Activated naive CD8-positive, alpha-beta T cell treated with anti-CD3 and anti-CD28 coated beads, Interleukin-2, amount 50 U/mL, for 16 hours (primary cell): ENCODE measurements around the gene RNU6-1.

Experiments
- DNase-seq: peaks from one replicate; pipeline ENCODE4 v3.0.0-alpha.2; 2020; ENCODE audit warnings: low read depth, low spot score

Gene RNU6-1

DNA sequence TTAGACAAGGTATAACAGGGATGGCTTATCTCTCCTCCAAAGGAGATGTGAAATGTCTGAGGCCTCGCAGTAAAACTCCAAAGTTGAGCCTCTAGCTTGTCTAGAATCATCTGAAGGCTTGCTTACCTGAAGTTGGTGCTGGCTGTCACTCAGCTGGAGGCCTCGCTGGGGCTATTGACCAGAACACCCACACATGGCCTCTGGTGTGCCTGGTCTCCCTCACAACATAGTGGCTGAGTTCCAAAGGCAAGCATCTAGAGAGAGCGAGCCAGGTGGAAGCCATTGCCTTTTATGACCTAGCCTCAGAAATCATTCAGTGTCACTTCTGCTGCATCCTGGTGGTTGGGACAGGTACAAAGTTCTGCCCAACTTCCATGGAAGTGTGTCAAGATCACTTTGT is 17.4 kb upstream of the RNU6-1 start:
- no peak for DNase-seq

DNA sequence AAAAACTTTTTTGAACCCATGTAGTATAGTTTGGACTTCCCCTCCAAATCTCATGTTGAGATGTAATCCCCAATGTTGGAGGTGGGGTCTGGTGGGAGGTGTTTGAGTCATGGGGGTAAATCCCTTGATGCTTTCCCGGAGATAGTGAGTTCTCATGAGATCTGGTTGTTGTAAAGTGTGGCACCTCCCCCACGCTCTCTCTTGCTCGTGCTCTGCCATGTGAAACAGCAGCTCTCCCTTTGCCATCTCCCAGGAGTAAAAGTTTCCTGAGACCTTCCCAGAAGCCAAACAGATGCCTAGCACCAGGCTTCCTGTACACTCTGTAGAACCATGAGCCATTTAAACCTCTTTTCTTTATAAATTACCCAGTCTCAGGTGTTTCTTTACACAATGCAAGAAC is 16.0 kb upstream of the RNU6-1 start:
- DNase-seq = no peak

DNA sequence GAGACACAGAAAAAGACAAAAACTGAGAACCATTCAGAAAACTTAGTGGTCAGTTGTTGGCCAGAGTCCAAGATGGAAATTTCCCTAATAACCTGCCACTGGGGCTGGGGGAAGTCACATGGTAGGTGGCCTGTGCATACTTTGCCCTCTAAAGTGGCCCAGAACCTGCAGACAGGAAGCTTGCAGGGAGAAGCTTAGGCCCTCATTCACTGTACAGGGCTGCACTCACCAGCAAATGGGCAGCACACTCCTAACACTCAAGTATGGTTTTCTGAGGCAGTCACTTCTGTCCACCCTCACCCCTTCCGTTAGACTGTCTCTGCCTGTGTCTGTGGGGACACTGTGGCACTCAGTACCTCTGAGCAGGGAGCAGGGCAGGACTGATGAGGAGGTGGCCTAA is 14.5 kb upstream of the RNU6-1 start:
- no peak for DNase-seq

DNA sequence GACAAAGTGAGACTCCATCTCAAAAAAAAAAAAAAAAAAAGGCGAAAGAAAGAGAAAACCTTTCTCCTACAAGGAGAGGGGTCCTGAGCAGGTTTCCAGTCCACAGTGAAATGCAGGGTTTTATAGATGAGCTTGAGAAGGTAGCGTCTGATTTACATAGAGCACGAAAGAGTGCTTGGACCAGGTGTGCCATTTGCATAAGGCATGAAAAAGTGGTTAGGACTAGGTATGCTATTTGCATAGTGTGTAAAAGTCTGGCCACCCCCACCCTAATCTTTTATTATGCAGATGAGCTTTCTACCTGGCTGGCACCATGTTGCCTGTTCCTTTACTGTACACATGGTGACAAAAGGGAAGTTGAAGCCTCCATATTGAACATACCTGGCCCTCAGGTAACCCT is 13.6 kb upstream of the RNU6-1 start:
- no peak for DNase-seq

DNA sequence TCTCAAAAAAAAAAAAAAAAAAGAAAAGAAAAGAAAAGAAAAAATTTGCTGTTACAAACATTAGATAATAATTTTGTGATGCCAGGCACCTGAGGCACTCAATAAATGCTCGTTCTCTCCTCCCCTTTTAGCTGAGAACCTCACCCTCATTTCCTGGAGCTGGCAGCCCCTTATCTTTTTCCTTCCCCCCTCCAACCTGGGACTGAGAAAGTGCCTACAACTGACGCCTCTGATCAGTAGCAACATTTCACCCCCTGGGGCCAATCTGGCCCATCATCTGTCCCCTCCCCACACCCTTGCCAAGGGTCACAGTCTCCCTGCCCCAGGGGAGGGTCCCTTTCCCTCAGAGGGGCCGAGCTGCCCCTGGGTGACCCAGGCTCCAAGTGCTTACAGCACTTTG is 12.6 kb upstream of the RNU6-1 start:
- no peak for DNase-seq

DNA sequence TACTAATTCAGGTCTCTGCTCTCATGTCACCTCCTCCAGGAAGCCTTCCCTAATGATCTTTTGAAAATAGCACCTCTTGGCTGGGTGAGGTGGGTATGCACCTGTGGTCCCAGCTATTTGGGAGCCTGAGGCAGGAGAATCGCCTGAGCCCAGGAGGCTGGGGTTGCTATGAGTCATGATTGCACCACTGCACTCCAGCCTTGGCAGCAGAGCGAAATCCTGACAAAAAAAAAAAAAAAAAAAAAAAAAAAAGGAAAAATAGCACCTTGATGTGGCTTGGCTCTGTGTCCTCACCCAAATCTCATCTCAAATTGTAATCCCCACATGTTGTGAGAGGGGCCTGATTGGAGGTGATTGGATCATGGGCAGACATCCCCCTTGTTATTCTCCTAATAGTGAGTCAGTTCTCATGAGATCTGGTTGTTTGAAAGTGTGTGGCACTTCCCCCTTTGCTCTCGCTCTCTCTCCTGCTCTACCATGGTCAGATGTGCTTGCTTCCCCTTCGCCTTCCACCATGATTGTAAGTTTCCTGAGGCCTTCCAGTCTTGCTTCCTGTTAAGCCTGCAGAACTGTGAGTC is 11.2 kb upstream of the RNU6-1 start:
- no peak for DNase-seq

DNA sequence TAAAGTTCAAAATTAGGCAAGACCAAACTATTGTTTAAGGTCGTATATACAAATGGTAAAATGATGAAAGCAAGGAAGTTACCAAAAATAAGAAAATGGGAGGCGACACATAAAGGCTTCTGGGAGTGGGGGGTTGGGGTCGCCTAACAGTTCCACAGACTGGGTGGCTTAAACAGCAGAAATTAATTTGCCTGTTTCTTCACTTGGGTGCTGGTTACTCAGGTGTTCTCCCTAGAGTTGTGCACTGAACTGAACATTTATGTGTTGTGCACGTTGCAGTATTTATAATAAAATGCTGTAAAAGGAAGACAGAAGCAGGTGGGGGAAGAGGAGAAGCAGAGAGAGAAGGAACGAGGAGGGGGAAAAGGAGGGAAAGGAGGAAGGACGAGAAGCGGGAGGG is 10.5 kb upstream of the RNU6-1 start:
- no peak for DNase-seq

DNA sequence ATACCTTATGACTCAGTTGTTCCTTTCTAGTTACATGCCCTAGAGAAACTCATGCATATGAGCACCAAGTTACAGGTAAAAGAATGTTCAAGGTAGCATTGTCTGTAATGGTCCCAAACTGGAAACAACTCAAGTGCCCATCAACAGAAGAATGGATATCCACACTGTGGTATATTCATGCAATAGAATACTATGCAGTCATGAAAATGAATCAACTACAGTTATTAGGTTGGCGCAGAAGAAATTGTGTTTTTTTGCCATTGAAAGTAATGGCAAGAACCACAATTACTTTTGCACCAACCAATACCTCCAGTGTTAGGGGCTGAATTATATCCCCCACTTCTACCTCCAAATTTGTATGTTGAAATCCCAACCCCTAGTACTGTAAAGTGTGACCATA is 9.7 kb upstream of the RNU6-1 start:
- no peak for DNase-seq

DNA sequence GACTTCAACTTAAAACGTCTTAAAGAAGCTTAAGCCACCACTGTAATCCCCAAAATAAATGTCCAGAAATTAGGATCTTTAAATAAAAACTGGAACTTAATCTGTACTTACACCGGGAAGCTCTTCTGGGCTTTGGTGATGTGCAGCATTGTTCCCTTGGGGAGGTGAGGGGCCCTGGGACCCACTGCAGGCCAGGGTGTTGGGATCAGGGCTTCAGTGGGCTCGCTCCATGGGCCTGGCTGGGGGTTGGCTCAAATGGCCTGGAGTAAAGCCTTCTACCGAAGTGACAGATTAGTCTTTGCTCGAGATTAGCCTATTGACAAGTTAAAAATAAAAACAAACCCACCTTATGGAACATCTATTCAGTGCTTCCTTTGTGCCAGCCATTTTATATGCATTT is 6.1 kb upstream of the RNU6-1 start:
- DNase-seq = no peak

DNA sequence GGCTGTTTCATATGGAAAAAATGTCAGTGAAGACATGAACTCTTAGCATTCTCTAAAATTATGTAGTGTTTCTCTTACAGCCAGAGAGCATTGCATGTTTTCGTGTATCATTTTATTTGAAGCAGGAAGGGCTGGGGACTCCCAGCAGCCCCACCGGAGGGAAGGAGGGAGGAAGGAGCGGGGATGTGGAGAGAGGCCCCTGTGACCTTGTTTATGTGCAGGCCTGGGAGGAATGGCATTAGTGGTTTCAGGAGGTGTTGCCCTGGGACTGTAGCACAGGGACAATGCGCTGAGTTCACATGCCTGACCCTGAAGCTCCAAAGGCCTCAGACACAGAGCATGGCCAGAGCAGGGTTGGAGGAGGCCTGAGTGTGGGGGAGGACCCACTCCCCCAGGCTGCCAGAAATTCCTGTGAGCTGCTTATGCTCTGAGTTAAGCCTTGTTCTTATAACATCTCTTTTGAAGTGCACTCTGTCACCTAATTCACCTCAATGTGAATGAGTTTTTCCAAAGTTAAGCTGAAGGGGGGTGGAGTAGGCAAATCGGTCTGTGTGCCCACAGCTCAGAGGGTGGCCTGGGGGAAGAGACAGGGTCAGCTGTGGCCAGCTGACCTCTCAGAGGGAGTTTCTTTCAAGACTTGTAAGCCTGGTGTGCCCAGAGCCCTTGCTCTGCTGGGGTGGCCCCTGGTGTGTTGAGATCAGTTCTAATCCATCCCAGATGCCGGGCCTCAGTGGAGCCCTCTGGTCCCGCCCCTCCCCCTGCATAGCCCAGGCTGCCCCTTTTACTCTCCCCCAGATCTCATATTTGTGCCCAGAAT is 3.9 kb upstream of the RNU6-1 start:
- DNase-seq = no peak

DNA sequence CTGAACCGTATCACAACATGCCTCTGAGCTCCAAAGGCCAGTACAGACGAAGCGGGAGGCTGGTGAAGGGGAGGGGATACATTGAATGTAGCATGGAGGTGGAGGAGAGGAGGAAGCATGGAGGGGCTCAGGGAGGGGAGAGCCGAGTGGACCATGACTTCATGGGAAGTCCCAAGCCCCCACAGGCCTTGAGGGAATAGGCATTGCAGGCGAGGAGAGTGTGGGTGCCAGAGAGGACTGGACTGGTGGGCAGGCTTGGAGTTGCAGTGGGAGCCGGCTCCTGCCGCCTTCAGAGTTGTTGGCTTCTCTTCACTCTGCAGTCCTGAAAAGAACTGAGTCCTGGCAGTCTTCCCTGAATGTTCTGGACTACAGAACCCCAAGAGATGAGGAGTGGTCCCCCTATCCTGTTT is 3.3 kb upstream of the RNU6-1 start:
- DNase-seq = no peak

DNA sequence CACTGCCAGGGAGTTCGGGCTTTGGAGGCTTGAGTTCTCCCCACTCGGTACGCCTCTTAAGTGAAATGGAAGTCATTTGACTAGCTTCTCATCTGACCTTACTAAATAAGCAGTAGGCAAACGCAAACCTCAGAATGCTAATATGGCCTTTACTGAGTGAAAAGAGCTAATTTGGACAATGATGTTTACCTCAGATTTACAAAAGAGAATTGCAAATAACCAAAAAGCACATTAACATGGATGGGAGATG is 1.6 kb upstream of the RNU6-1 start:
- no peak for DNase-seq

DNA sequence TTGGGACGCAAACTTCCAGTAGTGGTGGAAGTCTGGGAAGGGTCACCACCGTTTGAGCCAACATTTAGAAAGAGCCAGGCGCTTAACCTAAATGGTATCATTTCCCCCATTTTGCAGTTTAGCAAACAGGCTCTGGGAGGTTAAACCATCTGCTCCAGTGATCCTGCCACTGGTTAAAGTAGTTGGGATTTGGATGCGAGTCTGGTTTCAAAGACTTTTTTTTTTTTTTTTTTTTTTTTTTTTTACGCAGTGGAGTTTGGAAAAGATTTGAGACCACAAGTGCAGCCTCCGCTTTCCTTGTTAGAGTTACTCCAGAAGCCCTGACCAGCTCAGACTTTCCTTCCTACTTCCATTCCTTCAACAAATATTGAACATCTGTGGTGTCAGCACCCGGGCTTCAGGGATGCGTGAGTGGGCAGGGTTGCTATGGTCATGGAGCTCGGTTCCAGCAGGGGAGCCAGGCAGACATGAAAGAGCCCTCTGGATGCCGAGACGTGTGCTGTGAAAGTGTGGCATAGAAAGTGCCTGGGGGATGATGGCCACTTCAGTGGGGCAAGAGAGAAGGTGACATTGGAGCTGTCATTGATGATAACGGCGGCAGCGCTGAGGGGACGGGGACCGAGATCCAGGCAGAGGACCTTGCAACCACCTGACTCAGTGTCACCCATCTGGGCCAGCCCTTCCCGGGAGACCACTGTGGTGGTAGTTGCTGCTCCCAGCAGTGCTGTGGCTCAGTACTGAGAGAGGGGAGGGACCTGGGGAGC is 1.1 kb upstream of the RNU6-1 start:
- DNase-seq = no peak

DNA sequence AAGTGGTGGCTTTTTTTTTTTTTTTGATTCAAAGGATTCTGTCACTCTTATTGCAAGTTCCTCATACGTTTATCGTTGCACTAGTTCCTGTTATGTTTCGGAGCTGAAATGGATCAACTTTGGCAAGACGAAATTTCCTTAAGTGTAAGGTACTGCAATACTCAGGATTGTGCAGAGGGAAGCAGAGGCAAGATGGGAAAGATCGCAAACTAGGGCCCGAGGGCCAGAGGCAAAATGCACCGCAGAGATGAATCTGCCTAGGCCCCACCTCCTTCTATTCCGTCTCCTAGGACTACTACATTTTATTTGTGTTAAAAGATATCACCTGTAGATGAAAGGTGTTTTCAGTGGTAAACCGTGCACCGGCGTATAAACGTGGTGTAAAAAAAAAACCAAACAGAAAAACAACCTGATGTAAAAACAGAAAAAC is 331 bp downstream of the RNU6-1 start:
- DNase-seq = no peak

DNA sequence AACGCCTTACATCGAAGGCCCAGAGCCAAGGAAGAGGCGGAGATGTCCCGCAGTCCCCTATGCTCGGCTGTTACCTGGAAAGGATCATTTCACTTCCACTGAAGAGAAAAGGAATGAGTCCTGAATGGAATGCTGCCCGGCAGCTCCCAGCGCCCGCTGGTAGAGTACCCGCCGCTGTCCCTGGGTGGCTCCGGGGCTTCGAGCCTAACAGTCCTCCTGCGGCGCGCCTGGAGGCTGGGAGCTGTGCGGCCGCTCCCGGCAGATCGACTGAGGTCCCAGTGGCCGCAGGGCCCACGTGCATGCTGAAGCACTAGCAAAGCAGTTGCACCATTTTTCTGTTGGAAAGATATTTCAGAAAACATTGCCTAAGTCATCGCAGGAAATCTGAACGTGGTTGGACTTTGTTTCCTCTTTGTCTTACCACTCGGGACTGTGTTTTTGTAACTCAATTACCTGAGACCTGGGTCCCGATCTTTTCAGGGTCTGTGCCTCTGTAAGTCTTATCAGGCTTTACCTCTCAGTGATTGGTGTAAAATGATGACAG is 984 bp downstream of the RNU6-1 start:
- no peak for DNase-seq

DNA sequence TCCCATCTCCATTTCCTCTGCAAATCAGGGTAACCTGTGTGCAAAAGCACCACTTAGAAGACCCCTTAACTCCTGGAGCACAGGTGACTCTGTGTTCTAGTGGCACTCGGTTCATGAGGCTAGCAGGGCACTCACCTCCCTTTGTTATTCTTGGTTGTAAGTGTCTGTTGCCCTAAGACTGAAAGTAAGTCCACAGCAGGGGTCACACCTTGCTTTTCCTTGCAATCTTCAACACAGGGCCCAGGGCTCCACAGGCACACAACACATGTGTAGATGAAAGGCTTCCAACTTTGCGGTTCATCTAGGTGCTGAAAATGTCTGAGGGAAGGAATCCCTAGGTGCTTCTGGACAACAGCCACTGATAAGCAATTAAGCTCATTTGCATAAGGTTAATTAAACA is 2.9 kb downstream of the RNU6-1 start:
- DNase-seq = no peak

DNA sequence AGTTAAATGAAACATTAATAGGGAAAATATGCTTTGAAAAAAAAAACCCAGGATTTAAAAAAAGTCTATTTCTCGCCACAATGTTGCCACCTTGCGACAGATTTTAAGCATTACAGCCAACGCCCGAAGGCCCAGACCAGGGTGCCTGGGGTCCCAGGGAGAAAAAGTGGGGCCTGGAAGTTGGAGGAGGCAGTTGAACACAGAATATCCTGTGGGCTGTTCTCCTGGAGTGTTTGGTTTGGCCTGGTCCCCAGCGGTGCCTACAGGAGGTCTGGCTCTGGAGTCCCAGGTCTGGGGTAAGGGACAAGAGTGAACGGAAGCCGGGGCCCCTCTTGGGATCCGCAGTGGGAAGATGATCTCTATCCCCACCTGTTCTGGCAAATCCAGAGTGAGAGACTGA is 3.4 kb downstream of the RNU6-1 start:
- no peak for DNase-seq

DNA sequence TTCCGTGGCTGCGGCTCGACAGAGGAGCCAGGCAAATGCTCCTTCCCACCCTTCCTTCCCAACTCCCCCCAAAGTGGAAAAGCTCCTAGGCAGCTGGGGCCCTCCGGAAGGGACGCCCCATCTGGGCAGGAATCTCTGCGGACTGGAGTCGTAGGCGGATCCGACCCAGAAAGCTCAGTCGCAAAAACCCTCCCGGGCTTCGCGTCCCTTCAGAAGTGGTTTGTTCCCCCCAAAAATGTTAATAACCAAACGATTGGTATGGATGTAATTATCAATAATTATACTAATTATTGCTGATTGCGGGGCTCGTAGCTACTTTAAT is 3.8 kb downstream of the RNU6-1 start:
- no peak for DNase-seq

DNA sequence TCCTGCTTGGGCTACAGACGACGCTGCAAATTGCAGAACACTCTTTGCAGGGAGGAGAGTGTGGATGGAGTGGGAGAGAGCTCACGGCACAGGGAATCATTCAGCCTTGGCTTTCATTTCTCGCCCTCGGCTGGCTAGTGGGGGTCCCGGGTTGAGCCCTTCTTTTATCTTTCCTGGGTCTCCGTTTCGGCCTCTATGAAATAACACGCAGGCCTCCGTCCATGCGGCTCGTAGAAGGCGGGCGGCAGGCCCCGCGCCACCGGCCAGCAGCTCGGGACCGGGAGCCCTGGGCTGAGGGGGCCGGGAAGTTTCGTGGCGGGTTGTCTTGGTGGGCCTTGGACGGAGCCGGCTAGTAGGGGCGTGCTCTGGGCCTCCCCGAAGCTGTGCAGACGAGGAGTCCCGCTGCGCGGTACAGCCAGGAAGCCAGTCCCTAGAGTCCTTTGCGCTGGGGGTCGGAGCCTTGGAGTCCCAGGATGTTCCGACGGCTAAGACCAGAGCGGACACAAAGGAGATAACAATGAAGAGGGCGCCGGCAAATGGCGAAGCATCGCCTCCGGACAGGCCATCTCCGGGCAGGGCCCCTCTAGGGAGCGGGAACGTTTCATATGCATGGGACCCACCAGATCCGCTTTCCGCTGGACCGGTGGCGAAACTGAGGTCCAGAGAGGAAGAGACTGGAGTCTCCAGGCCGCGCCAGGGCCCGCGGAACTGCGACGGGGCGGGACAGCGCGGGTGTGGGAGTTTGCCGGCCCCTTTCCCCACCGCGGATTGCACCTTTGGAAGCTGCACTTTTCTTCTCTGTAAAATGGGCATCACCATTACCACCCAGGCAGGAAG is 4.3 kb downstream of the RNU6-1 start:
- no peak for DNase-seq

DNA sequence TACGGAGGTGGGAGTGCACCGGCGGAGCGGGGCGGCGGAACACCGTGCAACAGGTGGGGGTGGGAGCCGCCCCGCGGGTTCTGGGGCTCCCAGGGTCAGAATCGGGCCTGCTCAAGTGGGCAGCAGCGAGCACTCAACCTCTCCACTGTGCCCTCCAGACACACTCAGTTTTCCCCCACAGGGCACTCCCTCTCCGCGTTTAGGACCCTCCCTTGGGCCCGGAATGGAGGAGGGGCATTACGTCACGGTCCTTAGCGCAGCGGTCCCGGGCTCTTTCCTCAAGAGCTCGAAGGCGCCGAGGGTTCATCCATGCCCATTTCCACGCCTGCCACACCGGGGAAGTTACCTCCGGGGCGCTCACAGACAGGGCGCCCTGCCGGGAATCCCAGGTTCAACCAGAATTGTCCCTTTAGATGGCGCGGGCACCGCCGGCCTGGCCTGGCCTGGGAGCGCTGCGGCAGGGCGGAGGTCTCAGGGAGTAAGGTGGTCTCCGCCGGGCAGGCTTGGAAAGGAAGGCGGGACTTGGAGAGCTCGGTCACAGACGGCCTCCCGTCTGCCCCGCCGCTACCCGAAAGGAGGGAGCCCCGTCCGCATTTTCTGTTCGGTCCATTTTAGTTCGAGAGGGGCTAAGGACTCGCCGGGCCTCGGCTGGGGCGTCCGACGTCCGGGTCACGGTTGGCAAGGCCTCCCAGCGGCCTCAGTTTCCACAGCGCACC is 5.1 kb downstream of the RNU6-1 start:
- DNase-seq = no peak

DNA sequence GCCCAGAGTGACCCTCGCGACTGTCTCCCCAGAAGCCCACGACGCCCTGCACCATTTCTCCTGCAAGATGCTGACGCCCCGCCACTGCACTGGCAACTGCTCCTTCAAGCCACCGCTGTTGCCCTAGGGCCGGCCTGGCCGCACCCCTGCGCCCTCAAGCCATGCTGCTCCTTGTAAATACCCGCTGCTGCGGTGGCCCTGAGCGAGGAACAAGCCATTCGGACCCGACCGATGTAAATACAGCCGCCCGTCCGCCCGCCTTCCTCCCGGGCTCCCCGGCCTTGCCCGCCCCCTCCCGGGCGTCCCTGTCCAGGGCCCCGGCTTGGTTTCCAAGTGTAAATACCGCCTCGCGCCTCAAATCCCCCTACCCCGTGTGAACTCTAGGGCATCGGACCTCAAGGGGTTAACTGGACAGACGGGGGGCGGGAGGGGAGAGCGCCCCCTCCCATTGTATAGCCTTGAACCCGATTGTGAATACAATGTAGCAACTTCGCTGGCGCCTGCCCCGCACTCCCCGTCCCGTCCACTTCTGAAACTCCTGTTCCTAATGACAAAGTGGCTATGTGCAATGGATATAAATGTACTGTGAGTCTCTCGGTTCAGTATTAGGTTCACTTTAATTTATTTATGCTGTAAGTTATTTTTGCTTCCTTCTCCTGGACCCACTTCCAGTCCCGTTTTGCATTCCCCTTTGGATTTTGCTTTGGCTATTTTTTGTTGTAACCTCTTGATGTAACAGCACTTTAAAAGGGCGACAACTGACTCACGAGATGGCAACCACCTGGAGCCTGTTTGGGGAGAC is 5.9 kb downstream of the RNU6-1 start:
- DNase-seq = no peak
